ENCODE data around the gene POR. TPM values are rescaled to one million over a fixed set of nuclear protein-coding genes. Genes with fewer than 3 reads are reported as not detected.
A peak's percentile ranks its signal among the peaks of the same experiment; 100 is the strongest.

Gene POR
- polyA plus RNA-seq, 1 donor from 2014 or later: 61.2 TPM

DNA sequence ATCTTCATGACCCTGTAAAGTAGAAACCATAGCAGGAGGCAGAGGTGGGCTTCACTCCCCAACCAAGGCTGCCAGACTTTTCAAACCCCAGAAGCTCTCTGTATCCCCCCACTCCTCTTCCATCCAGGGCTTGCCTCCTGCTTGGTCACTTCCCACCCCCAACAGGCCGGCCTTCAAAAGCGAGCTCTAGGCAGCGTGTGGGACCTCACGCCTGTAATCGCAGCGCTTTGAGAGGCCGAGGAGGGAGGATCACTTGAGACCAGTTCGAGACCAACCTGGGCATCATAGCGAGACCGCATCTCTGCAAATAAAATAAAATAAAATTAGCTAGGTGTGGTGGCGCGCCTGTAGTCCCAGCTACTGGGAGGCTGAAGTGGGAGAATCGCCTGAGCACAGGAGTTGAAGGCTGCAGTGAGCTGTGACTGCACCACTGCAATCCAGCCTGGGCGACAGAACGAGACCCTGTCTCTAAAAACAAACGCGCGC, 743 bp upstream of the POR start:
- Histone ChIP-seq H3K27me3 (ENCODE audit: insufficient read depth, low read depth, low read length) (no peaks in the 10 kb centered on the region), H2AFZ (ENCODE audit: low read depth, low read length) (peak overlapping the region; percentile 99), H3K9me3 (ENCODE audit: low read length) (no peaks in the 10 kb centered on the region), H3K4me3 (ENCODE audit: low read length) (peak overlapping the region; percentile 80), H3F3A (ENCODE audit: insufficient read depth, low read length, poor library complexity, severe bottlenecking) (no peaks in the 10 kb centered on the region), H3K27ac (ENCODE audit: low read length) (peak overlapping the region; percentile 81), H3K36me3 (ENCODE audit: insufficient read depth, low read length) (no peaks in the 10 kb centered on the region), H3K4me2 (ENCODE audit: low read length) (peak overlapping the region; percentile 45), H3K9ac (ENCODE audit: low read length) (peak overlapping the region; percentile 84), H3K79me2 (replicated peaks; ENCODE audit: insufficient read depth, low read length) (peaks cover 37% of the 10 kb centered on the region), H3K9me2 (ENCODE audit: insufficient read depth, low read length) (no peaks in the 10 kb centered on the region), H4K20me1 (ENCODE audit: insufficient read depth) (no peaks in the 10 kb centered on the region)
- TF ChIP-seq POLR2AphosphoS5 (IDR thresholded peaks at IDR 0.05): no peak
- TF ChIP-seq, protein P1, sequence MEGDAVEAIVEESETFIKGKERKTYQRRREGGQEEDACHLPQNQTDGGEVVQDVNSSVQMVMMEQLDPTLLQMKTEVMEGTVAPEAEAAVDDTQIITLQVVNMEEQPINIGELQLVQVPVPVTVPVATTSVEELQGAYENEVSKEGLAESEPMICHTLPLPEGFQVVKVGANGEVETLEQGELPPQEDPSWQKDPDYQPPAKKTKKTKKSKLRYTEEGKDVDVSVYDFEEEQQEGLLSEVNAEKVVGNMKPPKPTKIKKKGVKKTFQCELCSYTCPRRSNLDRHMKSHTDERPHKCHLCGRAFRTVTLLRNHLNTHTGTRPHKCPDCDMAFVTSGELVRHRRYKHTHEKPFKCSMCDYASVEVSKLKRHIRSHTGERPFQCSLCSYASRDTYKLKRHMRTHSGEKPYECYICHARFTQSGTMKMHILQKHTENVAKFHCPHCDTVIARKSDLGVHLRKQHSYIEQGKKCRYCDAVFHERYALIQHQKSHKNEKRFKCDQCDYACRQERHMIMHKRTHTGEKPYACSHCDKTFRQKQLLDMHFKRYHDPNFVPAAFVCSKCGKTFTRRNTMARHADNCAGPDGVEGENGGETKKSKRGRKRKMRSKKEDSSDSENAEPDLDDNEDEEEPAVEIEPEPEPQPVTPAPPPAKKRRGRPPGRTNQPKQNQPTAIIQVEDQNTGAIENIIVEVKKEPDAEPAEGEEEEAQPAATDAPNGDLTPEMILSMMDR (IDR thresholded peaks at IDR 0.05; ENCODE audit: poor library complexity, severe bottlenecking): no peak
- no peak for TF ChIP-seq EP300 (conservative IDR thresholded peaks at IDR 0.05; ENCODE audit: poor library complexity, severe bottlenecking)
- TF ChIP-seq MXI1 (conservative IDR thresholded peaks at IDR 0.05; ENCODE audit: poor library complexity, severe bottlenecking): no peak
- TF ChIP-seq, protein P2, sequence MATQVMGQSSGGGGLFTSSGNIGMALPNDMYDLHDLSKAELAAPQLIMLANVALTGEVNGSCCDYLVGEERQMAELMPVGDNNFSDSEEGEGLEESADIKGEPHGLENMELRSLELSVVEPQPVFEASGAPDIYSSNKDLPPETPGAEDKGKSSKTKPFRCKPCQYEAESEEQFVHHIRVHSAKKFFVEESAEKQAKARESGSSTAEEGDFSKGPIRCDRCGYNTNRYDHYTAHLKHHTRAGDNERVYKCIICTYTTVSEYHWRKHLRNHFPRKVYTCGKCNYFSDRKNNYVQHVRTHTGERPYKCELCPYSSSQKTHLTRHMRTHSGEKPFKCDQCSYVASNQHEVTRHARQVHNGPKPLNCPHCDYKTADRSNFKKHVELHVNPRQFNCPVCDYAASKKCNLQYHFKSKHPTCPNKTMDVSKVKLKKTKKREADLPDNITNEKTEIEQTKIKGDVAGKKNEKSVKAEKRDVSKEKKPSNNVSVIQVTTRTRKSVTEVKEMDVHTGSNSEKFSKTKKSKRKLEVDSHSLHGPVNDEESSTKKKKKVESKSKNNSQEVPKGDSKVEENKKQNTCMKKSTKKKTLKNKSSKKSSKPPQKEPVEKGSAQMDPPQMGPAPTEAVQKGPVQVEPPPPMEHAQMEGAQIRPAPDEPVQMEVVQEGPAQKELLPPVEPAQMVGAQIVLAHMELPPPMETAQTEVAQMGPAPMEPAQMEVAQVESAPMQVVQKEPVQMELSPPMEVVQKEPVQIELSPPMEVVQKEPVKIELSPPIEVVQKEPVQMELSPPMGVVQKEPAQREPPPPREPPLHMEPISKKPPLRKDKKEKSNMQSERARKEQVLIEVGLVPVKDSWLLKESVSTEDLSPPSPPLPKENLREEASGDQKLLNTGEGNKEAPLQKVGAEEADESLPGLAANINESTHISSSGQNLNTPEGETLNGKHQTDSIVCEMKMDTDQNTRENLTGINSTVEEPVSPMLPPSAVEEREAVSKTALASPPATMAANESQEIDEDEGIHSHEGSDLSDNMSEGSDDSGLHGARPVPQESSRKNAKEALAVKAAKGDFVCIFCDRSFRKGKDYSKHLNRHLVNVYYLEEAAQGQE (IDR thresholded peaks at IDR 0.05; ENCODE audit: borderline replicate concordance): no peak
- TF ChIP-seq SMC3 (conservative IDR thresholded peaks at IDR 0.05; ENCODE audit: poor library complexity): no peak

DNA sequence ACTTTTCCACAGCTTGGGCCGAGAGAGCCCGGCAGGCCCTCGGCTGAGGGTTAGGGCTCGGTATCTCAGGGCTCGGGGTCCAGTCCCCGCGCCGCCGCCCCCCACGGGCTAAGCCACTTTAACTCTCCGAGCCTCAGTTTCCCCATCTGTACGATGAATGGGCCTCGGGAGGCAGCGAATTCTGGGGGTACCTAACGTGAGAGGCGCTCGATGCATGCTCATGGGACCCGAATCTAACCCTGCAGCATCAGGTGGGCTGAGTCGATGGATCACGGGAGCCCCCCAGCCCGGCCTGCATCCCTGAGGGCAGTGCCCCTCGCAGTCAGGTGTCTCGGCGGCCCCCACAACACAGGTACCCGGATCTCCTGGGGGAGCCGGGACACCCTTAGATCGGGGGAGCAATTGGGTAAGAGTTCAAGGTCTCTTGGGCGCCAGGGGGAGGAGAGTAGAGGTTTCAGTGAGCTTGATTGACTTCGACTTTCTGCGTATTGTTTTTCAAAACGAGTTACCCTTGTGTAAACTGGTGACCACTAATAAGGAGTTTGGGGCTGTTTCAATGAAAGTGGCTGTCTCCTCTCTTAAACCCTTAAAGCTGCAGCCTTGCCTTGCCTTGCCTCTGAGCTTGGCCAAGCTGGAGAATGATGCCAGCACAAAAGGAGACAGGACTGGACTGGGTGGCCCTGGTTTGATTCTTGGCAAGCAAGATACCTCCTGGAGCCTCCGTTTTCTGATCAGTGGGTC, 631 bp downstream of the POR start:
- H3K9ac ChIP-seq (ENCODE audit: low read length): peak overlapping the region; percentile 84
- no peaks in the 10 kb centered on the region for H3K36me3 ChIP-seq (ENCODE audit: insufficient read depth, low read length)
- H3K79me2 ChIP-seq (replicated peaks; ENCODE audit: insufficient read depth, low read length): peaks cover 42% of the 10 kb centered on the region
- H2AFZ ChIP-seq (ENCODE audit: low read depth, low read length): peak overlapping the region; percentile 46
- H3K4me3 ChIP-seq (ENCODE audit: low read length): peak overlapping the region; percentile 80
- peak overlapping the region; percentile 68 for H3K4me2 ChIP-seq (ENCODE audit: low read length)
- H3K9me3 ChIP-seq (ENCODE audit: low read length): no peaks in the 10 kb centered on the region
- no peak for TF ChIP-seq POLR2AphosphoS5 (IDR thresholded peaks at IDR 0.05)
- no peak for TF ChIP-seq RAD21 (conservative IDR thresholded peaks at IDR 0.05)
- peak overlapping the region; percentile 59 for H3K27ac ChIP-seq (ENCODE audit: low read length)
- H4K20me1 ChIP-seq (ENCODE audit: insufficient read depth): no peaks in the 10 kb centered on the region
- H3K9me2 ChIP-seq (ENCODE audit: insufficient read depth, low read length): no peaks in the 10 kb centered on the region
- H3F3A ChIP-seq (ENCODE audit: insufficient read depth, low read length, poor library complexity, severe bottlenecking): no peaks in the 10 kb centered on the region
- H3K27me3 ChIP-seq (ENCODE audit: insufficient read depth, low read depth, low read length): no peaks in the 10 kb centered on the region

DNA sequence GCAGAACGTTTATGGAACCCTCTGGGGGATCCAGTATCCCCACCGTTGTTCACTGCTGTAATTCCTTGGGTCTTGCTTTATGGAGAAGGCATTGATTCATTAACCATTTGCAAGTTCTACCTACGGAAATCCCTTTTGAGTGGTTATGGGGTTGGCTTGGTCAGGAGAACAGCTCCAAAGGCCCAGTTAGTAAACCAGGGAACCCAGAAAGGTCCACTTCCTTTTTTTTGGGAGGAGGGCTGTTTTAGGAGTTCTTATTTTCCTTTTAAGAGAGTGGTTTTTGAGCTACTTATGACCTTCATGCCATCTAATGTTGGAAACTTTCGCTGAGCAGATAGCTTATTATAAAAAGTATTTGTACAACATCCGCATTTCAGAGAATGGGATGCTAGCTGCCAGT, 1.3 kb downstream of the POR start:
- Histone ChIP-seq H3K27ac (ENCODE audit: low read length) (no peak overlapping the region), H3K9me3 (ENCODE audit: low read length) (no peaks in the 10 kb centered on the region), H3K4me3 (ENCODE audit: low read length) (peak overlapping the region; percentile 80), H3K27me3 (ENCODE audit: insufficient read depth, low read depth, low read length) (no peaks in the 10 kb centered on the region), H2AFZ (ENCODE audit: low read depth, low read length) (no peak overlapping the region), H3K4me2 (ENCODE audit: low read length) (peak overlapping the region; percentile 68), H3K9ac (ENCODE audit: low read length) (peak overlapping the region; percentile 84), H3K79me2 (replicated peaks; ENCODE audit: insufficient read depth, low read length) (peaks cover 42% of the 10 kb centered on the region), H4K20me1 (ENCODE audit: insufficient read depth) (no peaks in the 10 kb centered on the region), H3F3A (ENCODE audit: insufficient read depth, low read length, poor library complexity, severe bottlenecking) (no peaks in the 10 kb centered on the region), H3K9me2 (ENCODE audit: insufficient read depth, low read length) (no peaks in the 10 kb centered on the region), H3K36me3 (ENCODE audit: insufficient read depth, low read length) (no peaks in the 10 kb centered on the region)
- TF ChIP-seq EP300 (conservative IDR thresholded peaks at IDR 0.05; ENCODE audit: poor library complexity, severe bottlenecking): no peak
- TF ChIP-seq TAF1 (IDR thresholded peaks at IDR 0.05; ENCODE audit: low read depth): no peak
- TF ChIP-seq EZH2 (IDR thresholded peaks at IDR 0.05; ENCODE audit: borderline replicate concordance, insufficient read depth, low read length, poor library complexity, severe bottlenecking): no peak
- TF ChIP-seq, protein P2 (IDR thresholded peaks at IDR 0.05; ENCODE audit: borderline replicate concordance): no peak
- no peak for TF ChIP-seq RAD21 (conservative IDR thresholded peaks at IDR 0.05)
- TF ChIP-seq SMC3 (conservative IDR thresholded peaks at IDR 0.05; ENCODE audit: poor library complexity): no peak
- TF ChIP-seq, protein P1 (IDR thresholded peaks at IDR 0.05; ENCODE audit: poor library complexity, severe bottlenecking): no peak
- no peak for TF ChIP-seq MXI1 (conservative IDR thresholded peaks at IDR 0.05; ENCODE audit: poor library complexity, severe bottlenecking)
- TF ChIP-seq POLR2AphosphoS5 (IDR thresholded peaks at IDR 0.05): no peak

Data from neural cell (in vitro differentiated cells).